ENCODE measurements around the gene NEK10.

DNA sequence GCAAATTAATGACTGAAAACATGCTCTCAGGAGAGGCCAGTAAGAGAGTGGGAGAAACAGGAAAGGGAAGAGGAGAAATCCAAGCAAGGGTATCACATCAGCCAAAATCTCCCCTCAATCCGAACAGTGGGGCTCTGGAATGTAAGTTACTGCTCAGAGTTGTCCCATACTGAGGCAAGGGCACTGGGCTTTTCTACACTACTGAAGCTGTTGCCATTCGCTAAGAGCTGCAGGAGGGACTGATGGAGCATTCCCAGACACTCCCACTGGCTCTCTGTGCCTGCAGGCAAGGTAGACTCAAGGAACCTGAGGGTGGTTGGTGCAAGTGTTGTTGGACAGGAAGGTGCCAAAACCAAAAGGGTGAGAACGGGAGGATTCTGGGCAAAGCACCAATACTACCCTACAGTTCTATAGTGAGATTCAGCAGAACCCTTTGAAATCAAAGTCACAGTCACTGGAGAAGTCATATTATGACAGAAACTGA lies 46.1 kb downstream of the NEK10 start:
- TF ChIP-seq POLR2A (IDR thresholded peaks at IDR 0.05; ENCODE audit: low read length) = no peak
- no peak for TF ChIP-seq GATA1 (IDR thresholded peaks at IDR 0.05; ENCODE audit: low read depth, low read length)

Data from erythroblast (primary cell).